ENCODE measurements around the gene XRCC5. TPM values are rescaled to one million over a fixed set of nuclear protein-coding genes. Genes with fewer than 3 reads are reported as not detected.
"Not testable (repeated sequence)": the region's sequence is repeated elsewhere in the genome, so short reads cannot be mapped to it uniquely, and the experiment has no call there.

The XRCC5 gene
- total RNA-seq, 2 experiments from 2014 or later: 510 to 515 TPM

- Mint-ChIP-seq H3K4me1 (ENCODE audit: low read depth) (peaks cover 81% of the 10 kb centered on the region), H3K27ac (peak overlapping the region; percentile 91), H3K9me3 (no peaks in the 10 kb centered on the region), H3K27me3 (no peaks in the 10 kb centered on the region), H3K36me3 (peaks cover 76% of the 10 kb centered on the region), H3K4me3 (peak overlapping the region; percentile 9)
- intact Hi-C loops (cut with micrococcal nuclease): loop anchor here (1.0 to 10.0 kb wide), 4 partner anchors 10 to 545 kb away; no protein-coding TSS in a partner anchor
- ChIA-PET POLR2A (interaction anchor here (1.0 to 1.6 kb wide), 5 partner anchors 11 to 76 kb away, joined by 3 to 5 read pairs (median 4); partner anchors contain the start of gene XRCC5), CTCF (interaction anchor here (1.0 to 6.5 kb wide), 6 partner anchors 11 to 108 kb away, joined by 4 to 50 read pairs (median 6); partner anchors contain the start of gene XRCC5)
- DNase-seq: no peak
Measured at GRCh38 chr2:216119986-216120385, 10.8 kb downstream of the XRCC5 start.

GRCh38 chr2:216121255-216121654, 12.1 kb downstream of the XRCC5 start:
- ChIA-PET CTCF (interaction anchor here (1.0 to 6.5 kb wide), 3 partner anchors 9 to 12 kb away, joined by 3 to 50 read pairs (median 6); partner anchors contain the start of gene XRCC5), POLR2A (interaction anchor here (0.9 kb wide), 1 partner anchor 8 kb away, joined by 3 read pairs; no protein-coding TSS in a partner anchor)
- H3K36me3 Mint-ChIP-seq: peaks cover 78% of the 10 kb centered on the region
- no peak overlapping the region for H3K4me3 Mint-ChIP-seq
- H3K9me3 Mint-ChIP-seq: no peaks in the 10 kb centered on the region
- H3K27ac Mint-ChIP-seq: peak overlapping the region; percentile 91
- peaks cover 80% of the 10 kb centered on the region for H3K4me1 Mint-ChIP-seq (ENCODE audit: low read depth)
- no peak for DNase-seq
- no peaks in the 10 kb centered on the region for H3K27me3 Mint-ChIP-seq
- intact Hi-C loops (cut with micrococcal nuclease): no loop called here

GRCh38 chr2:216126943-216127342, 17.8 kb downstream of the XRCC5 start:
- Mint-ChIP-seq H3K4me3 (no peak overlapping the region), H3K27me3 (no peaks in the 10 kb centered on the region), H3K9me3 (no peaks in the 10 kb centered on the region), H3K4me1 (ENCODE audit: low read depth) (peaks cover 66% of the 10 kb centered on the region), H3K36me3 (peaks cover 64% of the 10 kb centered on the region), H3K27ac (no peak overlapping the region)
- ChIA-PET POLR2A (no interaction called here), CTCF (interaction anchor here (1.5 kb wide), 1 partner anchor 12 kb away, joined by 7 read pairs; no protein-coding TSS in a partner anchor)
- intact Hi-C loops (cut with micrococcal nuclease): no loop called here
- no peak for DNase-seq

DNA sequence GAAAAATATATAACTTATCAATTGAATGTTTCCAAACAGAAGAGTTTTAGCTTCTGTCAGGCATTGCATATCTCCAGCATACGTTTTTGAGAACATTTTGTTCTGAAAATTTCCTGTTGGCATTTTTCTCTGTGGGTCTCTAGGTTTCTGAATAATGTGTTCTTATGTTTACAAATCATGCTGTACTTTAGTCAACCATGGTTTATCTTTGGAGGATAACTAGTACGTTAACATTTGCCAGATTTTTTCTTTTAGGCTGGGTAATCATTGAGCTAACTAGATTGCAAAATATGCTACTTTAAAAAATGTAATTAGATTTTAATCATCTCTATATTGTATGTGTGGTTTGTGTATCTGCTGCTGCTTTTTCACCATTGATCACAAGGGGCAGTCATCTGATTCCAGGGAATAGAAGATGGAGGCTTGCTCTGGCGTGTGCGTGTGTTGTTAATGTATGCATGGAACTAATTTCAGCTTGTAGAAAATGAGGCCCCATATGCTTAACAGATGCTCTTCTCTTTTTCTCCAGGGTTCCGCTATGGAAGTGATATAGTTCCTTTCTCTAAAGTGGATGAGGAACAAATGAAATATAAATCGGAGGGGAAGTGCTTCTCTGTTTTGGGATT, 21.3 kb downstream of the XRCC5 start:
- POLR2A ChIA-PET: interaction anchor here (0.7 to 1.5 kb wide), 2 partner anchors 10 to 46 kb away, joined by 4 read pairs; no protein-coding TSS in a partner anchor

DNA sequence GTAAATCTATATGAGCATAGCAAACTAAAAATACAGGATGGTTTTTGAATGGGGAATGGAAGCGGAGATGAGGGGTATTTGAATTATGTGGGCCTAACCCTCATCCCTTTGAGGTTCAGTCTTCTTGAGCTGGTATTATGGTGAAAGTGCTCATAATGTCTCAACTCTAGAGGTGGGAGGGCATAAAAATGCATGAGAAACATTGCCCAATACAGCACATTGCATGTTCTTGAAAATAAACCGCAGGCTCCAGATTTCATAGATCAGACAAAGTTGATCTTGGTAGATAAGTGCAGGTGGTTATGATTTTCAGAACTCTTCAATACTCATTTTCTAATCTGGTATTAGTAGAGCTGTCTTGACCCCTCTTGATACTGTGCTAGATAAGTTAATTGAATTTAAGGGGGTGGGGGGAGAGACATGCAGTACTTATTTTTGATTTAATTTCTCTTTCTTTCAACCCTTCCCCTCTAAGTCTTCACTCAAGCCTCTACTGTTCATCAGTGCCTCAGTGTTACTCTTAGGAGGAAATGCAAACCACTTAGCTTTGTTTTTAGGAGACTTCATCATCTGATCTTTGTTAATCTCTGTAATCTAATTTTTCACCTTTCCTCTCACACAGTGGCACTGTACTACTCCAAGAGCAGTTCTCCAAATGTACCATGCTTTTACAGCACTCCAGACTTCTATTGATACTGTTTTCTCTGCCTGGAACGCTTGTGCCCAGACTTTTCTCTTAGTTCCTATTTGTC, 22.2 kb downstream of the XRCC5 start:
- no peak for DNase-seq
- Mint-ChIP-seq H3K36me3 (peaks cover 70% of the 10 kb centered on the region), H3K27ac (peak overlapping the region; percentile 71), H3K27me3 (no peaks in the 10 kb centered on the region), H3K4me1 (ENCODE audit: low read depth) (peaks cover 75% of the 10 kb centered on the region), H3K4me3 (no peak overlapping the region), H3K9me3 (no peaks in the 10 kb centered on the region)
- POLR2A ChIA-PET: interaction anchor here (1.5 kb wide), 1 partner anchor 11 kb away, joined by 4 read pairs; no protein-coding TSS in a partner anchor
- CTCF ChIA-PET: interaction anchor here (0.9 to 2.3 kb wide), 4 partner anchors 10 to 22 kb away, joined by 3 to 14 read pairs (median 5); partner anchors contain the start of gene XRCC5
- intact Hi-C loops (cut with micrococcal nuclease): loop anchor here (1.0 to 2.0 kb wide), 2 partner anchors 11 to 17 kb away; no protein-coding TSS in a partner anchor

More for the DNA sequence above, 21.3 kb downstream of the XRCC5 start:
- CTCF ChIA-PET: interaction anchor here (0.6 to 2.3 kb wide), 5 partner anchors 10 to 139 kb away, joined by 3 to 14 read pairs (median 4); partner anchors contain the start of gene XRCC5
- intact Hi-C loops (cut with micrococcal nuclease): loop anchor here (2.0 kb wide), 1 partner anchor 16 kb away; no protein-coding TSS in a partner anchor
- Mint-ChIP-seq H3K27me3 (no peaks in the 10 kb centered on the region), H3K9me3 (no peaks in the 10 kb centered on the region), H3K4me3 (no peak overlapping the region), H3K36me3 (peaks cover 71% of the 10 kb centered on the region), H3K27ac (no peak overlapping the region), H3K4me1 (ENCODE audit: low read depth) (peaks cover 75% of the 10 kb centered on the region)
- no peak for DNase-seq

DNA sequence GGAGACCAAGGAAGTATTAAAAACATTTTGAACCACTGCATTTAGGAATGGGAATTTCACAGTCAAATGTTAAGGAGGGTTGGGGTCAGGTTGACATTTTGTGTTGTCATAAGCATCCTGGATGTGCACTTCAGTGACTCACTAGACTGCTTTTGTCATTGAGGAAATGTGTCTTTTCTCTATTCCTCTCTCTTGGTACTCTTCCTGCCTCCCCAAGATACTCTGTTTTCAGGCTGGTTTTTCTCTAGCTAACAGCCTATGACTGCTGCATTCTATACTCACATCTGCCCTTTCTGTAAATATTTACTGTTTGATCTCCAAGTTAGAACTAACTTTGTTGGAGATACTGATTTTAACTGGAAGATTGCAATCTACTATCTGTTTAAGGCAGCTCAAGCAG, 23.4 kb downstream of the XRCC5 start:
- H3K4me3 Mint-ChIP-seq: no peak overlapping the region
- H3K36me3 Mint-ChIP-seq: peaks cover 71% of the 10 kb centered on the region
- H3K27ac Mint-ChIP-seq: peak overlapping the region; percentile 71
- intact Hi-C loops (cut with micrococcal nuclease): no loop called here
- no peak for DNase-seq
- CTCF ChIA-PET: interaction anchor here (1.2 to 1.3 kb wide), 2 partner anchors 15 to 22 kb away, joined by 3 to 6 read pairs; no protein-coding TSS in a partner anchor
- peaks cover 73% of the 10 kb centered on the region for H3K4me1 Mint-ChIP-seq (ENCODE audit: low read depth)
- no peaks in the 10 kb centered on the region for H3K27me3 Mint-ChIP-seq
- H3K9me3 Mint-ChIP-seq: no peaks in the 10 kb centered on the region
- POLR2A ChIA-PET: no interaction called here

- no peak for DNase-seq
- intact Hi-C loops (cut with micrococcal nuclease): no loop called here
- ChIA-PET POLR2A (interaction anchor here (1.1 to 1.2 kb wide), 3 partner anchors 9 to 20 kb away, joined by 3 to 4 read pairs (median 4); no protein-coding TSS in a partner anchor), CTCF (interaction anchor here (1.2 to 1.5 kb wide), 3 partner anchors 14 to 23 kb away, joined by 3 to 6 read pairs (median 5); no protein-coding TSS in a partner anchor)
- no peaks in the 10 kb centered on the region for H3K27me3 Mint-ChIP-seq
- H3K27ac Mint-ChIP-seq: peak overlapping the region; percentile 71
- H3K36me3 Mint-ChIP-seq: peaks cover 74% of the 10 kb centered on the region
- H3K4me3 Mint-ChIP-seq: no peak overlapping the region
- peaks cover 67% of the 10 kb centered on the region for H3K4me1 Mint-ChIP-seq (ENCODE audit: low read depth)
- H3K9me3 Mint-ChIP-seq: no peaks in the 10 kb centered on the region
Measured at GRCh38 chr2:216133397-216133796, 24.2 kb downstream of the XRCC5 start.

DNA sequence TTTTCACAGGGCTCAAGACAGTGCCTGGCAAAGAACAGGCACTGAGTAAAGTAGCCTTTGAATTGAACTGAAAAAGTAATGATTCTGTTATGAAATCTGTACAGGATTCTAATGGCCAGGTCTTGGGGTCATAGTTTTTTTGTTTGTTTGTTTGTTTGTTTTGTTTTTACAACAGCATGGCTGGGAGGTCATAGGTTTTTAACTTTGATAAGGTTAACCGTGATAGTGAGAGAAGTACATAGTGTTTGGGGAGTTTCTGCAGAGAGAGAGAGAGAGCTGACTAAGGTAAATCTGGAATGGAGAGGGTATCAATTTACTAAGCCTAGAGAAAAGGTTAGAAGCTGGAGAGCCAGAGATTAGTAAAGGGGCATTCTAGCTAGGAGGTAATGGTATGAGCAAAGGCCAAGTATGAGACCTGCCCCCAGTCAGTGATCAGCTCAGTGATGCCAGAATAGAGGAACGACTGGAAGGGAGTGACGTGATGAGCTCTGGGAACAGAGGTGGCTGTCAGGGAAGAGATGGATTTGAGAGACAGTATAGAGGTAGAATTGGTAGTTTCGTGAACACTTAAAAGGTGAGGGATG, 25.9 kb downstream of the XRCC5 start:
- Mint-ChIP-seq H3K27ac (peak overlapping the region; percentile 86), H3K4me1 (ENCODE audit: low read depth) (peaks cover 56% of the 10 kb centered on the region), H3K4me3 (no peak overlapping the region), H3K27me3 (no peaks in the 10 kb centered on the region), H3K36me3 (peaks cover 77% of the 10 kb centered on the region), H3K9me3 (no peaks in the 10 kb centered on the region)
- intact Hi-C loops (cut with micrococcal nuclease): loop anchor here (1.0 kb wide), 1 partner anchor 25 kb away; no protein-coding TSS in a partner anchor
- CTCF ChIA-PET: interaction anchor here (2.9 kb wide), 1 partner anchor 25 kb away, joined by 11 read pairs; no protein-coding TSS in a partner anchor
- no peak for DNase-seq
- POLR2A ChIA-PET: no interaction called here

DNA sequence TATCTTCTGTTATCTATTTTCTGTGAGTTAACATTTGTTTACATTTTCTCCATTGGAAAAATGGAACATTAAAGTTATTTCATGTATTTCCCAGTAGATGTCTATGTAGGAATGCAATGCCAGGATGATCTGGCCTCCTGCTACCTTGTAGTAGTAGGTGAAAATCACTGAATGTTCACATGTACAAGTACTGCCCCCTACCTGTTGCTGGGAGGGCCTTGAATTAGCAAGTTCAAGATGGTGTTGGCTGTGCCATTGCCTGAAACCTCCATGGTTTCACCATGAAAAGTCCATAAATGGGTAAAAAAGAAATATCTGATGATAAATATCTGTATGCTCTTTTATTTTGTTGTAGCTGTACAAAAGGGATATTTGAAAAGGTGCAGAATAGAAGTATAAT, 30.7 kb downstream of the XRCC5 start:
- ChIA-PET POLR2A (no interaction called here), CTCF (interaction anchor here (0.7 to 4.0 kb wide), 10 partner anchors 9 to 107 kb away, joined by 3 to 48 read pairs (median 4); partner anchors contain the start of gene XRCC5)
- H3K9me3 Mint-ChIP-seq: no peaks in the 10 kb centered on the region
- peaks cover 23% of the 10 kb centered on the region for H3K4me1 Mint-ChIP-seq (ENCODE audit: low read depth)
- no peak overlapping the region for H3K4me3 Mint-ChIP-seq
- intact Hi-C loops (cut with micrococcal nuclease): loop anchor here (1.0 kb wide), 2 partner anchors 30 to 106 kb away; no protein-coding TSS in a partner anchor
- H3K27me3 Mint-ChIP-seq: no peaks in the 10 kb centered on the region
- peaks cover 63% of the 10 kb centered on the region for H3K36me3 Mint-ChIP-seq
- peak; percentile 43 for DNase-seq
- H3K27ac Mint-ChIP-seq: no peak overlapping the region

GRCh38 chr2:216141516-216141915, 32.4 kb downstream of the XRCC5 start:
- H3K27me3 Mint-ChIP-seq; H3K9me3 Mint-ChIP-seq; DNase-seq; intact Hi-C loops (cut with micrococcal nuclease); H3K4me3 Mint-ChIP-seq; POLR2A ChIA-PET; H3K27ac Mint-ChIP-seq: not testable (repeated sequence)
- Mint-ChIP-seq H3K4me1 (ENCODE audit: low read depth) (peaks cover 10% of the 10 kb centered on the region), H3K36me3 (peaks cover 50% of the 10 kb centered on the region)
- CTCF ChIA-PET: interaction anchor here (0.6 to 4.0 kb wide), 7 partner anchors 8 to 123 kb away, joined by 3 to 48 read pairs (median 5); partner anchors contain the start of gene XRCC5

DNA sequence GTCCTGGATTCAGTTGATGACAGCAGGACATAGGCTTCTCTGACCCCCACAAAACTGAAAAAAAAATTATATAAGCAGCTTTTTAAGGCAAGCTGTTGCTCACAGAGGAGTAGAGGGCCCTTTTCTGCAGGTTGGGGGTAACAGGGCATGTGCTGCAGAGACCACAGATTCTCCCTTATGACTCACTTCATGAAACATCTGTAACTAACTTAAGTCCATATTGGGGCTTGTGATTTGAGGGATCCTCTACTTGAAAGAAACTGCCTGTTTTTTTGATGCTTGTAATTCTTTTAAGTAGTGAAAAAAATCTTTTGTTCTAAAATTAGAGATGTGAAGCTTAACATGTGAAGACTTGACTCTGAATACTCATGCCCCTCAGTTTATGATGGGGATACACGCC, 33.4 kb downstream of the XRCC5 start:
- Mint-ChIP-seq H3K9me3 (no peaks in the 10 kb centered on the region), H3K27ac (peak overlapping the region; percentile 43), H3K4me1 (ENCODE audit: low read depth) (peaks cover 17% of the 10 kb centered on the region), H3K36me3 (peaks cover 53% of the 10 kb centered on the region), H3K27me3 (no peaks in the 10 kb centered on the region), H3K4me3 (no peak overlapping the region)
- DNase-seq: peak; percentile 36
- POLR2A ChIA-PET: interaction anchor here (0.6 to 1.2 kb wide), 3 partner anchors 9 to 67 kb away, joined by 3 to 4 read pairs (median 4); no protein-coding TSS in a partner anchor
- CTCF ChIA-PET: interaction anchor here (0.8 to 4.0 kb wide), 2 partner anchors 31 to 109 kb away, joined by 3 to 48 read pairs; partner anchors contain the start of gene XRCC5
- intact Hi-C loops (cut with micrococcal nuclease): no loop called here
